Measurements from ENCODE around the gene ZNF407. TPM values are rescaled to one million over a fixed set of nuclear protein-coding genes. Genes with fewer than 3 reads are reported as not detected.

The ZNF407 gene
- total RNA-seq, 1 experiment from 2014 or later = 7.6 TPM

DNA sequence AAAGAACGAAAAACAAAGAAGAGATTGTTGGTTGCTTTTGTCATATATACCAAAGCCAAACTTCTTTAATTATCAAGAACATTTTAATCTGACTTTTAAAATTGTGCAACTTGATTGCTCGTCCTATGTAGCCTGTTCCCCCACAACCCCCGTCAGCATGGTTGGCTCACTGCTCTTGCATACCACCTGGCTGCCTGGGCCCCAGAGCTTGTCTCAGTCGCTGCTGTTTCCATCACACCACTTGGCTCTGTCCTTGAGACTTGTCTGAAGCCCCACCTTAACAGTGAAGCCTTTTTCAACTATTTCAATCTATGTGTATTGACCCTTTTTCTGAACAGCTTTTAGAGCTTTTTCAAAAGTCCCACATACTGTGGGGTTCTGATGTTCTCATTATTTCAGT is 270.8 kb downstream of the ZNF407 start (continued):
- TF ChIP-seq, protein P1, sequence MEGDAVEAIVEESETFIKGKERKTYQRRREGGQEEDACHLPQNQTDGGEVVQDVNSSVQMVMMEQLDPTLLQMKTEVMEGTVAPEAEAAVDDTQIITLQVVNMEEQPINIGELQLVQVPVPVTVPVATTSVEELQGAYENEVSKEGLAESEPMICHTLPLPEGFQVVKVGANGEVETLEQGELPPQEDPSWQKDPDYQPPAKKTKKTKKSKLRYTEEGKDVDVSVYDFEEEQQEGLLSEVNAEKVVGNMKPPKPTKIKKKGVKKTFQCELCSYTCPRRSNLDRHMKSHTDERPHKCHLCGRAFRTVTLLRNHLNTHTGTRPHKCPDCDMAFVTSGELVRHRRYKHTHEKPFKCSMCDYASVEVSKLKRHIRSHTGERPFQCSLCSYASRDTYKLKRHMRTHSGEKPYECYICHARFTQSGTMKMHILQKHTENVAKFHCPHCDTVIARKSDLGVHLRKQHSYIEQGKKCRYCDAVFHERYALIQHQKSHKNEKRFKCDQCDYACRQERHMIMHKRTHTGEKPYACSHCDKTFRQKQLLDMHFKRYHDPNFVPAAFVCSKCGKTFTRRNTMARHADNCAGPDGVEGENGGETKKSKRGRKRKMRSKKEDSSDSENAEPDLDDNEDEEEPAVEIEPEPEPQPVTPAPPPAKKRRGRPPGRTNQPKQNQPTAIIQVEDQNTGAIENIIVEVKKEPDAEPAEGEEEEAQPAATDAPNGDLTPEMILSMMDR (IDR thresholded peaks at IDR 0.05 in 2 of 3, conservative IDR thresholded peaks at IDR 0.05 in 1 of 3; ENCODE audit: borderline replicate concordance in 1 of 3, insufficient read depth in 1 of 3, low read depth in 2 of 3, low read length in 2 of 3) = no peak
- TF ChIP-seq ELF1 (IDR thresholded peaks at IDR 0.05; ENCODE audit: borderline replicate concordance, low read depth) (no peak), SIN3A (IDR thresholded peaks at IDR 0.05; ENCODE audit: low read depth) (no peak), POLR2AphosphoS5 (IDR thresholded peaks at IDR 0.05; ENCODE audit: low read depth, low read length) (no peak), ZFX (IDR thresholded peaks at IDR 0.05) (no peak), CBX3 (IDR thresholded peaks at IDR 0.05; ENCODE audit: low read depth) (no peak), YY1 (IDR thresholded peaks at IDR 0.05; ENCODE audit: extremely low read depth, insufficient replicate concordance, low read depth, low read length) (no peak), SRF (IDR thresholded peaks at IDR 0.05; ENCODE audit: low read depth) (no peak), TCF7L2 (IDR thresholded peaks at IDR 0.05; ENCODE audit: borderline replicate concordance, extremely low read depth, insufficient read depth, insufficient read length) (no peak)
- TF ChIP-seq, protein P2, sequence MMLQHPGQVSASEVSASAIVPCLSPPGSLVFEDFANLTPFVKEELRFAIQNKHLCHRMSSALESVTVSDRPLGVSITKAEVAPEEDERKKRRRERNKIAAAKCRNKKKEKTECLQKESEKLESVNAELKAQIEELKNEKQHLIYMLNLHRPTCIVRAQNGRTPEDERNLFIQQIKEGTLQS (IDR thresholded peaks at IDR 0.05) = no peak

DNA sequence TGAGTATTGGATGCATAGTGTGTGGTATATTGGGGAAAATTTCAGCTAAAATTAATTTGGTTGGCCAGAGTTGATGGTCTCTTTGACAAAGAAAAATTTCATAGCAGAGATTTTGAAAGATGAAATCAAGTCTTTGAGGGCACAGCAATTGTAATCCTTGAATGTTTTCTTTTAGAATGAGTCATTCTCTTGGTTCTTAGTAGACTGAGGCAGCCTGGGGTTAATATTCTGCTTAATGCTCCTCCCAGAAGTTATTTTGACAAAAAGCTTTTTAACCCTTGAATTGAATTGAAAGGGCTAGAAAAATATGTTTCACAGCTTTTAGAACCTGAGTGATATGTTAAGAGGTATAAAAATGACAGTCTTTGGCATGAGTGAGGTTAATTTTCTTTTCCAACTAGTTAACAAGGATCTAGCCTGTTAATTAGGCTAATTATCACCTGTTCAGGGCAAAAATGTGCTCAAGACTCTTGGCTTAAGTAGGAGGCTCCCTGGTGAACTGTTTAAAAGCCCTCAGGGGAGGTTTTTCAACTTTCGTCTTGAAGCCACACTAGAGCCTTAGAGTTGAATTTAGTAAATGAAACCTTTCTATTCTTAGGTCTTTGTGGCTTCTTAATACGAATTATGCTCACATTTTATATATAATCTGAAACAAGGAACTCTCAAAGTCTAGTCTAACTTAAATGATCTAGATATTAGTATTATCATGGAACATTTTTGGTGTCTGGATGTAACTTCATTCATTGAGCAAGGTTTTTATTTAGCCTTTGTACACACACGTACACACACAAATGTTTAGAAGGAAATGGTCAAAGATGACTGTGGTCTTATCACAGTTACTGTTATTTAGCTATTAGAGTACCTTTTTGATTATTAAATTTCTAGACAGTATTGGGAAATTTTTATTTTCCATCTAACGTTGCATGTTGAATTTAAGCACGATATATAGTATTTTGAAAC is 272.5 kb downstream of the ZNF407 start:
- intact Hi-C loops (cut with micrococcal nuclease) = no loop called here
- ChIA-PET POLR2A (no interaction called here), RAD21 (ENCODE audit: low non-redundant PET in 1 of 2, low total read pairs in 2 of 2, uncharacterized antibody in 2 of 2, unreplicated experiment in 2 of 2) (no interaction called here), CTCF (no interaction called here)
- Histone ChIP-seq H3K27ac (ENCODE audit: low read depth, low read length) (no peak overlapping the region), H3K36me3 (ENCODE audit: control insufficient read depth in 1 of 2, insufficient read depth in 2 of 2, low read length in 2 of 2) (no peaks in the 10 kb centered on the region), H2AFZ (ENCODE audit: low read depth, low read length, poor library complexity, severe bottlenecking) (no peak overlapping the region), H3K79me2 (ENCODE audit: insufficient read depth, low read length) (no peaks in the 10 kb centered on the region), H3K4me3 (replicated peaks in 1 of 2; ENCODE audit: low read depth in 1 of 2, low read length in 2 of 2) (no peak overlapping the region), H3K27me3 (ENCODE audit: insufficient read depth, low read length) (no peaks in the 10 kb centered on the region), H3K9me2 (ENCODE audit: insufficient read depth) (no peaks in the 10 kb centered on the region), H3K4me2 (ENCODE audit: low read length) (no peak overlapping the region), H3K4me1 (ENCODE audit: control insufficient read depth in 1 of 2, insufficient read depth in 2 of 2, low read length in 2 of 2) (peaks cover 5 to 13% of the 10 kb centered on the region in 2 experiments; a peak in 3 of 4 replicates), H3K9ac (ENCODE audit: low read length) (no peak overlapping the region), H4K20me1 (ENCODE audit: insufficient read depth) (no peaks in the 10 kb centered on the region), H3K9me3 (ENCODE audit: control insufficient read depth in 1 of 2, insufficient read depth in 1 of 2, low read depth in 1 of 2, low read length in 2 of 2) (no peaks in the 10 kb centered on the region)
- BruUV-seq (replicated peaks) = no TSS peak
- ATAC-seq = no peak
- no peak for DNase-seq (ENCODE audit: low read depth, low spot score)
- TF ChIP-seq CBX3 (IDR thresholded peaks at IDR 0.05; ENCODE audit: low read depth) (no peak), FOSL1 (IDR thresholded peaks at IDR 0.05; ENCODE audit: low read depth) (no peak), EGR1 (IDR thresholded peaks at IDR 0.05; ENCODE audit: low read depth) (no peak), POLR2A (IDR thresholded peaks at IDR 0.05; ENCODE audit: borderline replicate concordance, extremely low read depth, insufficient read depth, insufficient read length) (no peak), SIN3A (IDR thresholded peaks at IDR 0.05; ENCODE audit: low read depth) (no peak)
- TF ChIP-seq, protein P3, sequence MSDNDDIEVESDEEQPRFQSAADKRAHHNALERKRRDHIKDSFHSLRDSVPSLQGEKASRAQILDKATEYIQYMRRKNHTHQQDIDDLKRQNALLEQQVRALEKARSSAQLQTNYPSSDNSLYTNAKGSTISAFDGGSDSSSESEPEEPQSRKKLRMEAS (IDR thresholded peaks at IDR 0.05) = no peak
- TF ChIP-seq, protein P2 (IDR thresholded peaks at IDR 0.05) = no peak
